Esophagus muscularis mucosa (tissue), 3 donors: ENCODE data around the gene MAD1L1.

ENCODE experiments used
- EP300 ChIP-seq: sonication (generic); formaldehyde crosslinking; IDR thresholded peaks from one replicate; pipeline ENCODE4 v1.6.1; 2017; ENCODE audit warnings: antibody characterized with exemption
- TF ChIP-seq, protein P1 (sequence below), 3 experiments: fragments of 200-600 bp in 2 of 3; fragments of 450-650 bp in 1 of 3; sonication (generic) in 2 of 3; IDR thresholded peaks; one replicate each; pipeline ENCODE4 v1.5.1; 2017 to 2019; ENCODE audit warnings: antibody characterized with exemption in 3 of 3, mild to moderate bottlenecking in 2 of 3, moderate library complexity in 1 of 3

DNA sequence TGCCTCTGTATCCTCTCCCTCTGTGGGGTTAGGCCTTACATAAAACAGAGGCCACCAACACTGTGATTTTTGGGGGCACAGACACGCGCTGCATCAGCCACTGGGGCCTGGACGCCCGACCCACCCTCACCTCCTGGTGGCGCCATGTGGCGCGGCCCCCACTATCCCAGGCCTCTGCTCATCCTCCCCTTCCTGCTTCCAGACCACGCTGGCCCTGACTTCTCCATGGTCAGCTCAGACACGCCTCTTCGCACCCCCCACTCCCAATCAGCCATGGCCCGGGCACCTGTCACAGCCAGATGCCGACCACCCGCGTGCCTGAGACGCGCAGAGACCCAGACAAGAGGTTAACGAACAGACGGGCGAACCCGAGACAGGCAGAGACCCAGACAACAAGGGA lies 298.7 kb downstream of the MAD1L1 start:
- TF ChIP-seq, protein P1, sequence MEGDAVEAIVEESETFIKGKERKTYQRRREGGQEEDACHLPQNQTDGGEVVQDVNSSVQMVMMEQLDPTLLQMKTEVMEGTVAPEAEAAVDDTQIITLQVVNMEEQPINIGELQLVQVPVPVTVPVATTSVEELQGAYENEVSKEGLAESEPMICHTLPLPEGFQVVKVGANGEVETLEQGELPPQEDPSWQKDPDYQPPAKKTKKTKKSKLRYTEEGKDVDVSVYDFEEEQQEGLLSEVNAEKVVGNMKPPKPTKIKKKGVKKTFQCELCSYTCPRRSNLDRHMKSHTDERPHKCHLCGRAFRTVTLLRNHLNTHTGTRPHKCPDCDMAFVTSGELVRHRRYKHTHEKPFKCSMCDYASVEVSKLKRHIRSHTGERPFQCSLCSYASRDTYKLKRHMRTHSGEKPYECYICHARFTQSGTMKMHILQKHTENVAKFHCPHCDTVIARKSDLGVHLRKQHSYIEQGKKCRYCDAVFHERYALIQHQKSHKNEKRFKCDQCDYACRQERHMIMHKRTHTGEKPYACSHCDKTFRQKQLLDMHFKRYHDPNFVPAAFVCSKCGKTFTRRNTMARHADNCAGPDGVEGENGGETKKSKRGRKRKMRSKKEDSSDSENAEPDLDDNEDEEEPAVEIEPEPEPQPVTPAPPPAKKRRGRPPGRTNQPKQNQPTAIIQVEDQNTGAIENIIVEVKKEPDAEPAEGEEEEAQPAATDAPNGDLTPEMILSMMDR (IDR thresholded peaks at IDR 0.05), result no peak
- no peak for TF ChIP-seq EP300
